GM19099 (cell line): ENCODE measurements around the gene PEX11B.

Experiments
- POLR2A ChIP-seq: IDR thresholded peaks from 3 replicates; pipeline ENCODE4 v1.6.1; 2011; ENCODE audit warnings: low read depth; ENCODE audit not compliant: insufficient read length; ENCODE audit errors: extremely low read depth

PEX11B gene

GRCh38 chr1:145895471-145895870, 23.0 kb downstream of the PEX11B start:
- no peak for TF ChIP-seq POLR2A

GRCh38 chr1:145893306-145894055, 25.0 kb downstream of the PEX11B start:
- TF ChIP-seq POLR2A, result no peak

GRCh38 chr1:145892486-145893087, 25.9 kb downstream of the PEX11B start:
- no peak for TF ChIP-seq POLR2A

- TF ChIP-seq POLR2A, result no peak
These were observed 26.7 kb downstream of the PEX11B start for GRCh38 chr1:145891587-145892485.

- no peak for TF ChIP-seq POLR2A
These were observed 27.4 kb downstream of the PEX11B start for GRCh38 chr1:145891143-145891542.

GRCh38 chr1:145889722-145890121, 28.8 kb downstream of the PEX11B start:
- no peak for TF ChIP-seq POLR2A

GRCh38 chr1:145887631-145888030, 30.9 kb downstream of the PEX11B start:
- TF ChIP-seq POLR2A, result no peak

GRCh38 chr1:145886816-145887215, 31.7 kb downstream of the PEX11B start:
- TF ChIP-seq POLR2A, result no peak

GRCh38 chr1:145886390-145886789, 32.1 kb downstream of the PEX11B start:
- TF ChIP-seq POLR2A, result no peak

GRCh38 chr1:145885738-145886287, 32.7 kb downstream of the PEX11B start, which contains the start of gene ANKRD35:
Gene ANKRD35, minus strand, starts transcription at chr1:145885866. Its CDS starts 108 bp downstream, at chr1:145885758.
- TF ChIP-seq POLR2A, result no peak

GRCh38 chr1:145884675-145885074, 33.8 kb downstream of the PEX11B start:
- TF ChIP-seq POLR2A, result no peak

GRCh38 chr1:145879775-145880174, 38.7 kb downstream of the PEX11B start:
- TF ChIP-seq POLR2A, result no peak

- TF ChIP-seq POLR2A, result no peak
These were observed 39.8 kb downstream of the PEX11B start for GRCh38 chr1:145878724-145879123.

- no peak for TF ChIP-seq POLR2A
These were observed 40.5 kb downstream of the PEX11B start for GRCh38 chr1:145877923-145878486.

- no peak for TF ChIP-seq POLR2A
These were observed 43.9 kb downstream of the PEX11B start for GRCh38 chr1:145874646-145875045.
